Retinal pigment epithelial cell (primary cell): ENCODE data around the gene NUP93.

Experiments used
- DNase-seq: peaks from one replicate; pipeline ENCODE4 v3.0.0-alpha.2; 2010; ENCODE audit warnings: low read depth
- H3K4me3 ChIP-seq: 2 replicates; pipeline ENCODE4 v1.5.1; 2011; ENCODE audit warnings: mild to moderate bottlenecking, low read length, control low read depth, moderate library complexity
- TF ChIP-seq, protein P1 (sequence below): conservative IDR thresholded peaks from 2 replicates; pipeline ENCODE4 v1.5.1; 2011; ENCODE audit warnings: low read depth, low read length, control low read depth, inconsistent platforms

Gene NUP93

DNA sequence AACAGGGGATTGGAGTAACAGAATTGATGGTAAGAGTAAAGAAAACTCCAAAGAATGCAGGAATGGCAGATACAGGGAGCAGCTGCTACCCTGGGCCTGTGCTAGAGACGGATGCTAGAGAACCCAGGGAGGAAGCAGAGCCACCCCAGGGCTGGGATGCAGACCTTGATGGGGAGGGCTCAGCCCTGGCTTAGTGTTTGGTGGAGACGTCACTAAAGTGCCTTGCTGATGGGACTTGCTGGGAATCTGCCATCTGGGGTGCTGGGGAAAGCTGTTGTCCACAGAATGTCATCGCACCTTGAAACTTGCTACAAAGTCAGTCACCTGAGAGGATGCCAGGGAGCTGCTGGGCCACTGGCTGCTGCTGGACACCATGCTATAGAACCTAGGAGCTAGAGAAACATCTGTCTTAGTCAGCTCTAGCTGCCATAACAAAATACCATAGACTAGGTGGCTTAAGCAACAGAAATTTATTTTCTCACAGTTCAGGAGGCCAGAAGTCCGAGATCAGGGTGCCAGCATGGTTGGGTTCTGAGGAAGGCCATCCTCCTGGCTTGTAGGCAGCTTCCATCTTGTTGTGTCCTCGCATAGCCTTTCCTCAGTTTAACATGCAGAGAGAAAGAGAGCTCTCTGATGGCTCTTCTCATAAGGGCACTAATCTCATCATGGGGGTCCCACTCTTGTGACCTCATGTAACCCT lies 32.3 kb upstream of the NUP93 start:
- TF ChIP-seq, protein P1, sequence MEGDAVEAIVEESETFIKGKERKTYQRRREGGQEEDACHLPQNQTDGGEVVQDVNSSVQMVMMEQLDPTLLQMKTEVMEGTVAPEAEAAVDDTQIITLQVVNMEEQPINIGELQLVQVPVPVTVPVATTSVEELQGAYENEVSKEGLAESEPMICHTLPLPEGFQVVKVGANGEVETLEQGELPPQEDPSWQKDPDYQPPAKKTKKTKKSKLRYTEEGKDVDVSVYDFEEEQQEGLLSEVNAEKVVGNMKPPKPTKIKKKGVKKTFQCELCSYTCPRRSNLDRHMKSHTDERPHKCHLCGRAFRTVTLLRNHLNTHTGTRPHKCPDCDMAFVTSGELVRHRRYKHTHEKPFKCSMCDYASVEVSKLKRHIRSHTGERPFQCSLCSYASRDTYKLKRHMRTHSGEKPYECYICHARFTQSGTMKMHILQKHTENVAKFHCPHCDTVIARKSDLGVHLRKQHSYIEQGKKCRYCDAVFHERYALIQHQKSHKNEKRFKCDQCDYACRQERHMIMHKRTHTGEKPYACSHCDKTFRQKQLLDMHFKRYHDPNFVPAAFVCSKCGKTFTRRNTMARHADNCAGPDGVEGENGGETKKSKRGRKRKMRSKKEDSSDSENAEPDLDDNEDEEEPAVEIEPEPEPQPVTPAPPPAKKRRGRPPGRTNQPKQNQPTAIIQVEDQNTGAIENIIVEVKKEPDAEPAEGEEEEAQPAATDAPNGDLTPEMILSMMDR, result no peak
- no peak for DNase-seq
- no peak overlapping the region for H3K4me3 ChIP-seq

DNA sequence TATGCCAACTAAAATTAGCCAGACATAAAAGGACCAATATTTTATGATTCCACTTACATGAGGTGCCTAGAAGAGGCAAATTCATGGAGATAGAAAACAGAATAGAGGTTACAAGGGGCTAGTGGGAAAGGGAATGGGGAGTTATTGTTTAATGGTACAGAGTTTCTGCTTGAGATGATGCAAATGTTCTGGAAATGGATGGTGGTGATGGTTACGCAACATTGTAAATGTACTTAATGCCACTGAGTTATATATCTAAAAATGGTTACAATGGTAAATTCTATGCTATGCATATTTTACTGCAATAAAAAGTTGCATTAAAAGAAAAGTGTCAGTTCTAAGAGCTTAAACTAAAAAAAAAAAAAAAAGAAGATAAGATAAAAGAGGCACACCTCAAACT lies 29.7 kb upstream of the NUP93 start:
- H3K4me3 ChIP-seq, result no peak overlapping the region
- DNase-seq, result no peak
- TF ChIP-seq, protein P1, result no peak

DNA sequence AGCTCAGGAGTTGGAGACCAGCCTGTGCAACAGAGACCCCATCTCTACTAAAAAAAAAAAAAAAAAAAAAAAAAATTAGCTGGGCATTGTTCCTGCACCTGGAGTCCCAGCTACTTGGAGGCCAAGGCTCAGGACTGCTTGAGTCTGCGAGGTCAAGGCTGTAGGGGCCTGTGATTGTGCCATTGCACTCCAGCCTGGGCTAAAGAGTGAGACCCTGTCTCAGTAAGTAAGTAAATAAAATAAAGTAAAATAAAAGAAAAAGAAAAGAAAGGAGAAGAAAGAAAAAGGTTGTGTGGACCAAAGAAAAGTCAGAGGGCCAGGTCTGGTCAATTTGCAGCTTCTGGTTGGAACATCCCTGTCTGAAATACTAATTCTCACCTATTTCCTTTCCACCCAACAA lies 29.3 kb upstream of the NUP93 start:
- TF ChIP-seq, protein P1, result no peak
- DNase-seq, result no peak
- no peak overlapping the region for H3K4me3 ChIP-seq

DNA sequence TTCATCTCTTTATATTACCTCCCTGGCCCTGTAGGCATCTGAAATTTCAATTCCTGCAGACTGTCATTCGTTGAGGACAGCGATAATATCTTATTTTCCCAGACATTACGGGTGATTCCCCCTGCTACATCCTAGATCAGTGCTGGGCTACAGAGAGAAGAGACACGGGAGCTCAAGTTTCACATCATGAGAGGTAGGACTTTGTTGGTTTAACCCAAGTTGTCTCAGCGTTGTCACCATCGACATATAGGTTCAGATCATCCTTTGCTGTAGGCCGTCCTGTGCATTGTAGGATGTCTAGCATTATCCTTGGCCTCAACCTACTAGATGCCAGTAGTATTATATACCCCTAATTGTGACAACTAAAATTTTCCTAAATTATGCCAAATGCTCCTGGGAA lies 28.4 kb upstream of the NUP93 start:
- no peak for DNase-seq
- TF ChIP-seq, protein P1, result no peak
- H3K4me3 ChIP-seq, result no peak overlapping the region

DNA sequence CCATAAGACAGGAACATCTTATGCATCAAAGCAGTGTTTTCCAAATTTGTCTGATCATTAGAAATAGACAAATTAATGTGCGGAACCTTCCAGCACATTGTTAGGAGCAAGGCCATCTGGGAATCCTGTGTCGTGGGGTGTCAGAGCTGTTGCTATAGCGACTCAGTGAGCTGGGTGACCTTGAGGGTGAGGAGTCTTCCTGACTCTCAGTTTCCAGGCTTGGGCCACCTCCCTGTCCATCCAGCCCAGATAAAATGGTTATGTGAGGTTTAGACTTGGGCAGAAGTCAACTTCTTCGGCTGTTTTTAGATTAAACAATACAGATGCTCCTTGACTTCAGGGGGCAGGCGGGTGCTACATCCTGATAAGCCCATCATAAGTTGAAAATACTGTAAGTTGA lies 27.1 kb upstream of the NUP93 start:
- DNase-seq, result no peak
- no peak overlapping the region for H3K4me3 ChIP-seq
- TF ChIP-seq, protein P1, result no peak

DNA sequence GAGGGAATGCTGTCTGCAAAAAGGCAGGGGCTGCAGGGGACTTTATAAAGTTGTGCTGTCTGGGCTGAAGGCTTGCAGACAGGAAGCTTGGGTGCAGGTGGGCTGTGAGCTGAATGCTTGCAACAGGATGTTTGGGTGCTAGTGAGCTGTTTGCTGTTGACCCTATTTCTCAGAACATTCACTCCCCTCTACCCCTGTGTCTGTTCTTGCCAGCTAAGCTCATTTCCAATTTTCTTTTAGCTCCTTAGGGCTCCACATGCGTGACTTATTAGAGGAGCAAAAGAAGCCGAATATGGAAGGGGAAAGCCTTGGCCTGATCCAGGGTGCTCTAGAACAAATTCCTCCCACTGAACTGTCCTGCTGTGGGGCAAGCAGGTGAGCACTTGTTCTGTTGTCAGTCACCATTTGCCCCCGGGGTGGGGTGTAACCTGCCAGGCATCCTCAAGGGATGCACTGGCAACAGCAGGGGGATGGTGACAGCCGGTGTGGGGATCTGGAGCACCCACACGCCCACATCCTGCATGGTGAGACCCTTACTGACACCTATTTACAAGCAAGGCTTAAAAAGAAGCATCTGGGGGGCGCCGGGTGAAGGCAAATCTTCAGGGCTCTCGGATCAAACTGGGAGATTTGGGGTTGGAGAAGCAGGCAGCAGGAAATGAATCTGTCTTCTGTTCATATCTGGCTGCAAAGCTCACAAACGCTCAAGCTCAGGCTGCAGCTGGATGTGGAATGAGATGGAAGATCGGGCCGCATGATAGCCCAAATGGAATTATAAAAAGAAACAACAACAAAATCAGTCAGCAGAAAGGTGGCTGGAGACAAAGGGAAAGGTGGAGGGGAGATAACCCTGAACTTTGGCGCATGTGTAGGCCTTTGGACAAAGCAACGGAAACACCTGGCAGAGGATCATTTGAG lies 21.1 kb upstream of the NUP93 start:
- DNase-seq, result no peak

More for the DNA sequence above, 21.1 kb upstream of the NUP93 start:
- TF ChIP-seq, protein P1, result no peak
- no peak overlapping the region for H3K4me3 ChIP-seq
